GM12875 (cell line): ENCODE data around the gene ISM1.

ENCODE experiments used
- H3K4me3 ChIP-seq: one replicate; pipeline ENCODE4 v1.5.1; 2011; ENCODE audit warnings: low read depth, low read length, control low read depth
- CTCF ChIP-seq: IDR thresholded peaks from 2 replicates; pipeline ENCODE4 v1.5.1; 2011; ENCODE audit warnings: low read depth, mild to moderate bottlenecking, control low read depth, inconsistent platforms, low read length, moderate library complexity, borderline replicate concordance; ENCODE audit not compliant: insufficient read depth

ISM1 gene

GRCh38 chr20:13284830-13285229 lies 63.8 kb downstream of the ISM1 start:
- no peak overlapping the region for H3K4me3 ChIP-seq
- no peak for TF ChIP-seq CTCF

GRCh38 chr20:13285408-13285807 lies 64.3 kb downstream of the ISM1 start:
- TF ChIP-seq CTCF: no peak
- no peak overlapping the region for H3K4me3 ChIP-seq

- H3K4me3 ChIP-seq: no peak overlapping the region
- no peak for TF ChIP-seq CTCF
Measured at GRCh38 chr20:13286052-13286451, 65.0 kb downstream of the ISM1 start.

- no peak overlapping the region for H3K4me3 ChIP-seq
- no peak for TF ChIP-seq CTCF
Measured at GRCh38 chr20:13286607-13287006, 65.5 kb downstream of the ISM1 start.

- no peak overlapping the region for H3K4me3 ChIP-seq
- no peak for TF ChIP-seq CTCF
Measured at GRCh38 chr20:13288357-13288756, 67.3 kb downstream of the ISM1 start.

- no peak overlapping the region for H3K4me3 ChIP-seq
- no peak for TF ChIP-seq CTCF
Measured at GRCh38 chr20:13289031-13289430, 68.0 kb downstream of the ISM1 start.

- no peak overlapping the region for H3K4me3 ChIP-seq
Measured at GRCh38 chr20:13290724-13291123, 69.7 kb downstream of the ISM1 start.

More at GRCh38 chr20:13290724-13291123, 69.7 kb downstream of the ISM1 start:
- no peak for TF ChIP-seq CTCF
